ENCODE measurements around the gene SLC12A4. TPM values are rescaled to one million over a fixed set of nuclear protein-coding genes. Genes with fewer than 3 reads are reported as not detected.

The SLC12A4 gene
- total and polyA plus RNA-seq, 2 of the 13 experiments (the other 11 are each of a cell fraction or from before 2014, with no cell fraction given), result 65.1 to 84.3 TPM

- TF ChIP-seq MXD1 (CRISPR knock-in tag; IDR thresholded peaks at IDR 0.05), result no peak
- TF ChIP-seq KDM5B (CRISPR knock-in tag; IDR thresholded peaks at IDR 0.05; ENCODE audit: borderline replicate concordance), result no peak
- no peak; the same call in 1 of the 2 replicates for TF ChIP-seq TMF1 (CRISPR knock-in tag; IDR thresholded peaks at IDR 0.05; ENCODE audit: low read depth)
- 0 out of 2 replicates have a peak, but pooled peaks have one; percentile 46 for TF ChIP-seq HOXA9 (CRISPR knock-in tag; IDR thresholded peaks at IDR 0.05; ENCODE audit: borderline replicate concordance)
Measured at GRCh38 chr16:67940446-67941089, 27.9 kb downstream of the SLC12A4 start (continued).

GRCh38 chr16:67939507-67940445 is 28.7 kb downstream of the SLC12A4 start:
- Histone ChIP-seq H3K4me2 (ENCODE audit: low read depth, low read length) (no peak overlapping the region), H3K27me3 (ENCODE audit: control insufficient read depth in 1 of 2, insufficient read depth in 2 of 2, low read length in 2 of 2) (no peaks in the 10 kb centered on the region; a peak in 1 of 5 replicates), H3K4me1 (ENCODE audit: insufficient read depth, low read length) (peaks cover 56% of the 10 kb centered on the region), H3K36me3 (replicated peaks in 1 of 2; ENCODE audit: control insufficient read depth in 1 of 2, insufficient read depth in 2 of 2, low read length in 2 of 2) (peaks cover 4 to 12% of the 10 kb centered on the region in 2 experiments; a peak in 4 of 5 replicates), H3K79me2 (ENCODE audit: insufficient read depth, low read length) (peaks cover 24% of the 10 kb centered on the region), H3K9ac (ENCODE audit: insufficient read depth, low read depth, low read length) (no peak overlapping the region), H3K9me3 (ENCODE audit: low read length) (no peaks in the 10 kb centered on the region), H3K27ac (ENCODE audit: extremely low read length, insufficient read depth, low read length) (no peak overlapping the region), H2AFZ (ENCODE audit: low read length) (no peak overlapping the region), H3K4me3 (replicated peaks in 1 of 3; ENCODE audit: insufficient read depth in 1 of 3, low read depth in 2 of 3, low read length in 3 of 3) (no peak overlapping the region), H4K20me1 (ENCODE audit: insufficient read depth, low read length) (peaks cover 17% of the 10 kb centered on the region; the same call in 1 of the 2 replicates)
- CTCF ChIA-PET (ENCODE audit: low intra/inter-chr PET ratio, low total read pairs), result no interaction called here
- intact Hi-C loops (cut with micrococcal nuclease; ENCODE audit: unreplicated experiment), result no loop called here
- WGBS (ENCODE audit: low lambda C conversion rate), result 95% methylated on average over 31 of the region's 33 CpGs
- ATAC-seq (no peak), DNase-seq (ENCODE audit: low spot score) (no peak), FAIRE-seq (no peak)
- in situ Hi-C loops (cut with HindIII; ENCODE audit: extremely low pct_ligation_motif_present, low pct_unique_long_range_greater_than_20kb), result loop anchor here (5.0 to 10.0 kb wide), 2 partner anchors 103 to 275 kb away; partner anchors contain the start of genes ACD, C16orf86, ENKD1 and PARD6A
- POLR2A ChIA-PET, result interaction anchor here (0.7 to 13.6 kb wide), 2 partner anchors 24 to 130 kb away, joined by 3 to 226 read pairs; partner anchors contain the start of gene SLC12A4
- BruUV-seq (replicated peaks), result no TSS peak
- TF ChIP-seq ZNF317 (CRISPR knock-in tag; IDR thresholded peaks at IDR 0.05), result no peak
- 0 out of 2 replicates have a peak, but pooled peaks have one; percentile 43 for TF ChIP-seq ZBTB39 (CRISPR knock-in tag; IDR thresholded peaks at IDR 0.05)
- TF ChIP-seq EED (CRISPR knock-in tag; IDR thresholded peaks at IDR 0.05), result 0 out of 2 replicates have a peak, but pooled peaks have one; percentile 15
- TF ChIP-seq SKIL (CRISPR knock-in tag; IDR thresholded peaks at IDR 0.05; ENCODE audit: borderline replicate concordance), result no peak
- TF ChIP-seq ZEB1 (IDR thresholded peaks at IDR 0.05; ENCODE audit: insufficient replicate concordance, low read depth), result no peak
- TF ChIP-seq ELF1 (CRISPR knock-in tag; IDR thresholded peaks at IDR 0.05), result no peak
- no peak for TF ChIP-seq AHR (CRISPR knock-in tag; IDR thresholded peaks at IDR 0.05)
